ENCODE measurements around the gene LAPTM5. TPM values are rescaled to one million over a fixed set of nuclear protein-coding genes. Genes with fewer than 3 reads are reported as not detected.

LAPTM5 gene
- total RNA-seq, 1 donor, result 352 TPM

- no peak for DNase-seq (ENCODE audit: low read depth in 2 of 3, low spot score in 2 of 3)
These were observed 30.4 kb upstream of the LAPTM5 start for GRCh38 chr1:30787856-30788495.

- no peak for DNase-seq (ENCODE audit: low read depth in 2 of 3, low spot score in 2 of 3)
These were observed 29.7 kb upstream of the LAPTM5 start for GRCh38 chr1:30787266-30787665.

GRCh38 chr1:30786264-30786991 lies 28.9 kb upstream of the LAPTM5 start:
- no peak for DNase-seq (ENCODE audit: low read depth in 2 of 3, low spot score in 2 of 3)

- DNase-seq (ENCODE audit: low read depth in 2 of 3, low spot score in 2 of 3), result no peak
These were observed 28.1 kb upstream of the LAPTM5 start for GRCh38 chr1:30785714-30786113.

- no peak for DNase-seq (ENCODE audit: low read depth in 2 of 3, low spot score in 2 of 3)
These were observed 27.6 kb upstream of the LAPTM5 start for GRCh38 chr1:30785181-30785580.

- DNase-seq (ENCODE audit: low read depth in 2 of 3, low spot score in 2 of 3), result no peak
These were observed 25.8 kb upstream of the LAPTM5 start for GRCh38 chr1:30783256-30783915.

- peak; percentile 47 to 76 (median 62) for DNase-seq (ENCODE audit: low read depth in 2 of 3, low spot score in 2 of 3)
These were observed 25.0 kb upstream of the LAPTM5 start for GRCh38 chr1:30782361-30783255.

- no peak for DNase-seq (ENCODE audit: low read depth in 2 of 3, low spot score in 2 of 3)
These were observed 24.3 kb upstream of the LAPTM5 start for GRCh38 chr1:30781906-30782305.

GRCh38 chr1:30780409-30780808 lies 22.8 kb upstream of the LAPTM5 start:
- no peak for DNase-seq (ENCODE audit: low read depth in 2 of 3, low spot score in 2 of 3)

- DNase-seq (ENCODE audit: low read depth in 2 of 3, low spot score in 2 of 3), result peak; percentile 85 to 90 (median 87)
These were observed 21.9 kb upstream of the LAPTM5 start for GRCh38 chr1:30779294-30780071.

- DNase-seq (ENCODE audit: low read depth in 2 of 3, low spot score in 2 of 3), result no peak
These were observed 21.4 kb upstream of the LAPTM5 start for GRCh38 chr1:30778979-30779293.

- peak in 2 of 3 donors; percentile 86 to 93 for DNase-seq (ENCODE audit: low read depth in 2 of 3, low spot score in 2 of 3)
These were observed 20.8 kb upstream of the LAPTM5 start for GRCh38 chr1:30778154-30778978.

- DNase-seq (ENCODE audit: low read depth in 2 of 3, low spot score in 2 of 3), result no peak
These were observed 20.3 kb upstream of the LAPTM5 start for GRCh38 chr1:30777904-30778153.

- DNase-seq (ENCODE audit: low read depth in 2 of 3, low spot score in 2 of 3), result no peak
These were observed 19.7 kb upstream of the LAPTM5 start for GRCh38 chr1:30777060-30777903.

GRCh38 chr1:30776097-30777059 lies 18.8 kb upstream of the LAPTM5 start:
- DNase-seq (ENCODE audit: low read depth in 2 of 3, low spot score in 2 of 3), result no peak

GRCh38 chr1:30775433-30775975 lies 17.9 kb upstream of the LAPTM5 start:
- no peak for DNase-seq (ENCODE audit: low read depth in 2 of 3, low spot score in 2 of 3)
